Panc1 (cell line): Measurements from ENCODE around the gene APMAP. TPM values are rescaled to one million over a fixed set of nuclear protein-coding genes. Genes with fewer than 3 reads are reported as not detected.

Experiments used
- ATAC-seq: fragments of 200-7000 bp; cut with Tn5 transposase; 2 replicates; pipeline ENCODE4 v1.9.1; 2020; ENCODE audit warnings: mild to moderate bottlenecking, moderate library complexity
- BruUV-seq: library from RNA; stranded (reverse); fragments of 400-500 nt; replicated peaks from 2 replicates; lab custom pipeline; 2021; lab: Mats Ljungman, UMichigan
- CTCF ChIA-PET: fragments of 300-600 bp; sonication (Branson Sonifier 250); formaldehyde crosslinking; loops from one replicate; lab custom pipeline; 2022; ENCODE audit warnings: antibody characterized with exemption; lab: Charles Lee
- POLR2A ChIA-PET: fragments of 300-600 bp; sonication (Branson Sonifier 250); formaldehyde crosslinking; loops from one replicate; lab custom pipeline; 2022; ENCODE audit warnings: antibody characterized with exemption; lab: Charles Lee
- DNase-seq: peaks from one replicate; pipeline ENCODE4 v3.0.0-alpha.2; 2010; ENCODE audit warnings: low read depth, low spot score
- H3K27ac ChIP-seq: 2 replicates; pipeline ENCODE4 v1.5.1; 2011; ENCODE audit warnings: mild to moderate bottlenecking, low read length, inconsistent platforms
- H3K27me3 ChIP-seq: fragments of 200-500 bp; sonication (Bioruptor generic); 2 replicates; pipeline ENCODE4 v1.6.0; 2014; ENCODE audit warnings: low read length, inconsistent platforms; ENCODE audit not compliant: control insufficient read depth, insufficient read depth
- H3K36me3 ChIP-seq: fragments of 200-500 bp; sonication (Bioruptor generic); 2 replicates; pipeline ENCODE4 v1.5.1; 2014; ENCODE audit warnings: inconsistent platforms, mild to moderate bottlenecking, low read length, moderate library complexity; ENCODE audit not compliant: control insufficient read depth, insufficient read depth
- H3K4me1 ChIP-seq: 2 replicates; pipeline ENCODE4 v1.5.1; 2011; ENCODE audit warnings: inconsistent platforms, mild to moderate bottlenecking, low read length, moderate library complexity; ENCODE audit not compliant: control insufficient read depth, insufficient read depth
- H3K4me3 ChIP-seq, 2 experiments: 2 replicates each; pipeline ENCODE4 v1.5.1; 2011 to 2012; ENCODE audit warnings: low read depth in 2 of 2, low read length in 2 of 2, mild to moderate bottlenecking in 2 of 2, inconsistent platforms in 1 of 2, moderate library complexity in 1 of 2
- H3K9me3 ChIP-seq: fragments of 200-500 bp; sonication (Bioruptor generic); 2 replicates; pipeline ENCODE4 v1.5.1; 2014; ENCODE audit warnings: low read depth, mild to moderate bottlenecking, inconsistent platforms, low read length, moderate library complexity; ENCODE audit not compliant: control insufficient read depth, insufficient read depth
- CTCF ChIP-seq: fragments of 450-650 bp; IDR thresholded peaks from 2 replicates; pipeline ENCODE4 v1.5.1; 2017; ENCODE audit warnings: mild to moderate bottlenecking
- POLR2AphosphoS5 ChIP-seq: IDR thresholded peaks from 2 replicates; pipeline ENCODE4 v1.6.1; 2012; ENCODE audit warnings: mild to moderate bottlenecking, low read depth, low read length, moderate library complexity
- REST ChIP-seq, 2 experiments: IDR thresholded peaks; 2 replicates each; pipeline ENCODE4 v1.6.1; 2011 to 2012; ENCODE audit warnings: low read depth in 2 of 2, control low read depth in 1 of 2, low read length in 1 of 2, mild to moderate bottlenecking in 1 of 2, moderate library complexity in 1 of 2; ENCODE audit not compliant: insufficient read depth in 1 of 2
- SIN3A ChIP-seq: IDR thresholded peaks from 2 replicates; pipeline ENCODE4 v1.6.1; 2012; ENCODE audit warnings: low read depth, mild to moderate bottlenecking, low read length, moderate library complexity, borderline replicate concordance; ENCODE audit not compliant: insufficient read depth
- TCF7L2 ChIP-seq: IDR thresholded peaks from 2 replicates; pipeline ENCODE4 v1.6.1; 2011; ENCODE audit warnings: mild to moderate bottlenecking, low read depth, low read length, inconsistent platforms
- in situ Hi-C: cut with HindIII; loops from 2 replicates; pipeline ENCODE4 v1.10.0; 2016; ENCODE audit warnings: low sequenced_read_pairs, low pct_unique_long_range_greater_than_20kb
- intact Hi-C: fragments of 100-400 bp; cut with micrococcal nuclease; formaldehyde crosslinking; loops from one replicate; pipeline ENCODE4 v1.10.0; 2022; ENCODE audit not compliant: unreplicated experiment
- total RNA-seq: library from RNA; stranded (reverse); gene quantifications from one replicate; pipeline ENCODE4 v1.2.1, GENCODE V29; 2021; ENCODE audit not compliant: unreplicated experiment

The APMAP gene
- total RNA-seq, 1 experiment from 2014 or later = 165 TPM

- no peak overlapping the region for H3K4me3 ChIP-seq
- no peak for DNase-seq
- in situ Hi-C loops (no loop called here), intact Hi-C loops (no loop called here)
- no peak overlapping the region for H3K27ac ChIP-seq
- ChIA-PET CTCF (no interaction called here), POLR2A (no interaction called here)
- H3K9me3 ChIP-seq = no peaks in the 10 kb centered on the region
- no peaks in the 10 kb centered on the region for H3K4me1 ChIP-seq
- no peak for ATAC-seq
- TF ChIP-seq POLR2AphosphoS5 (no peak), TCF7L2 (no peak), CTCF (no peak), SIN3A (no peak), REST (IDR thresholded peaks at IDR 0.05; ENCODE audit: insufficient read depth in 1 of 2, low read depth in 2 of 2, low read length in 1 of 2) (no peak)
- H3K27me3 ChIP-seq = no peaks in the 10 kb centered on the region
- no TSS peak for BruUV-seq
- H3K36me3 ChIP-seq = no peaks in the 10 kb centered on the region
Measured at GRCh38 chr20:24936526-24937407, 55.8 kb downstream of the APMAP start.

- no peak for DNase-seq
- Histone ChIP-seq H3K27me3 (no peaks in the 10 kb centered on the region), H3K4me1 (no peaks in the 10 kb centered on the region), H3K9me3 (no peaks in the 10 kb centered on the region), H3K27ac (no peak overlapping the region), H3K36me3 (no peaks in the 10 kb centered on the region), H3K4me3 (no peak overlapping the region)
- in situ Hi-C loops = no loop called here
- CTCF ChIA-PET = no interaction called here
- POLR2A ChIA-PET = no interaction called here
- intact Hi-C loops = no loop called here
- no peak for TF ChIP-seq POLR2AphosphoS5
- no peak for TF ChIP-seq SIN3A
- TF ChIP-seq TCF7L2 = no peak
- TF ChIP-seq CTCF = no peak
- no peak for TF ChIP-seq REST (IDR thresholded peaks at IDR 0.05; ENCODE audit: insufficient read depth in 1 of 2, low read depth in 2 of 2, low read length in 1 of 2)
- no peak for ATAC-seq
- BruUV-seq = no TSS peak
Measured at GRCh38 chr20:24935766-24936525, 56.6 kb downstream of the APMAP start.
